ENCODE data around the gene MEGF6. TPM values are rescaled to one million over a fixed set of nuclear protein-coding genes. Genes with fewer than 3 reads are reported as not detected.
A peak's percentile ranks its signal among the peaks of the same experiment; 100 is the strongest.

Gene MEGF6
- total RNA-seq, 2 experiments from 2014 or later, result 2.0 to 2.5 TPM

DNA sequence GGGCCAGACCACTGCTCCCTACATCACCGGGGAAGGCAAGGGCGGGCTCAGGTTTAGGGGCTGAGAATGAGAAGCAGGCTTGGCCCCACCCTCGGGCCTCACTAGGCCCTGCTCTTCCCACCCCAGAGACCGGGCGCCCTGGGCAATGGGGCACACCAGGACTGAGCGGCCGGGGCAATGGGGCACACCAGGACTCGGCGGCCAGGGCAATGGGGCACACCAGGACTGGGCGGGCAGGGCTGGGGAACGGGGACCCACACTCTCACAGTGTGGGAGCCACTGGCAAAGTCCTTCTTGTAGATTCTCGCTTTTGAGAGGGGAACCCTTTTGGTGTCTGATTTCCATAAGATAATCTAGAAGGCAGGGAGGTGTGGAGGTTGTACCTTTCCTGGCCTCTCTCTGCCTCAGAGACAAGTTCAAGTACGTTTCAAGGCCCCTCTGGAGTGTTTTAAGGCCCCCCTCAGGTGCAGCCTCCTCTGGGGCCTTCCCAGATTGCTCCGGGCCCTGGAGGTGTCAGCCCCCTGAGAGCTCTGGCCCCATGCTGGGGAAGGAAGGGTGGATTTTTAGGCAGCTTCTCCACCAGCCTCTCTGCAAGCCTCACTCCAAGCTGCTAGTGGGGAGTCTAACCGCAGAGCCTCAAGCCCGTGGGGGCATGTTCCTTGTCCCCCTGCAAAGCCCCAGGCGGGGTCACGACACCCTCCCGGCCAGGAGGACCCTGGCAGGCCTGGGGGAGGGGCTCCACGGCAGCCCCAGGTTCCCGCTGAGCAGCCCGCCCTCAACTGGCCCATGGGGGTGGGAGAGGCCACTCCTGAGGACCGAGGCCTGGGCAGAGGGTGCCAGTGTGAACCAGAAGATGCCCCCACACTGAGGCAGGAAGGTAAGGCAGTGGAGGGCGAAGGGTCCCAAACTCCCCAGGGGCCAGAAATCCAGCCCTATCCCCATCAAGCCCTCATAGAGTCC lies 90.6 kb downstream of the MEGF6 start:
- Mint-ChIP-seq H3K27ac (no peak overlapping the region), H3K9me3 (no peaks in the 10 kb centered on the region), H3K27me3 (no peaks in the 10 kb centered on the region), H3K4me3 (no peak overlapping the region), H3K36me3 (ENCODE audit: low read depth) (no peaks in the 10 kb centered on the region), H3K4me1 (ENCODE audit: low read depth) (no peaks in the 10 kb centered on the region)
- ATAC-seq (no peak), DNase-seq (no peak)
- ChIA-PET CTCF (interaction anchor here (1.2 kb wide), 1 partner anchor 30 kb away, joined by 3 read pairs; no protein-coding TSS in a partner anchor), POLR2A (no interaction called here)
- intact Hi-C loops (cut with micrococcal nuclease), result no loop called here
- no peak for TF ChIP-seq CTCF (IDR thresholded peaks at IDR 0.05)

GRCh38 chr1:3519301-3519885 lies 91.9 kb downstream of the MEGF6 start:
- ATAC-seq, result no peak
- Mint-ChIP-seq H3K36me3 (ENCODE audit: low read depth) (no peaks in the 10 kb centered on the region), H3K4me3 (no peak overlapping the region), H3K27ac (no peak overlapping the region), H3K4me1 (ENCODE audit: low read depth) (no peaks in the 10 kb centered on the region), H3K27me3 (no peaks in the 10 kb centered on the region), H3K9me3 (no peaks in the 10 kb centered on the region)
- TF ChIP-seq CTCF (IDR thresholded peaks at IDR 0.05), result no peak
- DNase-seq, result no peak
- POLR2A ChIA-PET, result no interaction called here
- CTCF ChIA-PET, result interaction anchor here (1.0 to 2.5 kb wide), 2 partner anchors 9 to 98 kb away, joined by 3 to 23 read pairs; no protein-coding TSS in a partner anchor
- intact Hi-C loops (cut with micrococcal nuclease), result no loop called here

DNA sequence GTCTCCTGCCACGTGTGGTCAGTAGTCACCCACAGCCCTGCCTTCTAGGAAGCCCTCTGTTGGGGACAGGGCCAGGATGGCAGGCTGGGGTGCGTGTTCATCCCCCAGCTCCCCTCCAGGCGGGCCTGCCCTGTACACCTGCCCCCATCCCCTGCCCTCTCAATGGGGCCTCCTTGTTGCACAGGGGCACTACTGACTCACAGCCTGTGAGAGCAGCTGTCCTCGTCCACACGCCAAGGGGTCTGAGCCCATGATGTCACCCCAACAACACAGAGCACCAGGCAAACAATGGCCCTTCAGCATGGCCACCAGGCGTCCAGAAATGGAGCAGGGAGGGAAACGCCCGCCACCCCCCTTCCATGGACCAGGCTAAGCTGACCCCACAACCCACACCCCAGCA lies 92.6 kb downstream of the MEGF6 start:
- ATAC-seq (no peak), DNase-seq (no peak)
- H3K4me3 Mint-ChIP-seq, result no peak overlapping the region
- no peak for TF ChIP-seq CTCF (IDR thresholded peaks at IDR 0.05)
- no peaks in the 10 kb centered on the region for H3K4me1 Mint-ChIP-seq (ENCODE audit: low read depth)
- no peaks in the 10 kb centered on the region for H3K9me3 Mint-ChIP-seq
- no peaks in the 10 kb centered on the region for H3K27me3 Mint-ChIP-seq
- intact Hi-C loops (cut with micrococcal nuclease), result no loop called here
- H3K27ac Mint-ChIP-seq, result no peak overlapping the region
- ChIA-PET POLR2A (no interaction called here), CTCF (interaction anchor here (0.8 to 3.1 kb wide), 10 partner anchors 9 to 101 kb away, joined by 3 to 23 read pairs (median 4); no protein-coding TSS in a partner anchor)
- H3K36me3 Mint-ChIP-seq (ENCODE audit: low read depth), result no peaks in the 10 kb centered on the region

DNA sequence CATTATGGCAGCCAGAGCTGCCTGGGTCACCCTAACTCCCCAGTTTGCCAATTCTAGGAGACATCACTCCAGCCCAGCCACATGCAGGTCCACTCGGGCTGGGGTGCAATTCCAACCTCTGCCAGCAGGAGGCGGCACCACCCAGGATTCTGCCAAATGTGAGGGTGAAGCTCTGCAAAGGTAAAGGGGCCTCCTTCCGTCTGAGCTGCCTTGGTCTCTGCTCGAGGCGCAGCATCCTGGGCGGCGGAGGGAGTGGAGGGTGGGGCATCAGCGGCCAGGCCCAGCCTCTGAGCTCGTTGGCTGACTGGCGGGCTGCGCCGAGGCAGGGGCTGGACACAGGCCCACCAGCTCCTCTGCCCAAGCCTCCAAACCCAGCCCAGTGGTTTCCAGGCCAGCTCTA lies 93.1 kb downstream of the MEGF6 start:
- ATAC-seq, result peak; percentile 20
- DNase-seq, result peak; percentile 56
- Mint-ChIP-seq H3K4me3 (no peak overlapping the region), H3K4me1 (ENCODE audit: low read depth) (no peaks in the 10 kb centered on the region), H3K36me3 (ENCODE audit: low read depth) (no peaks in the 10 kb centered on the region), H3K27ac (no peak overlapping the region), H3K9me3 (no peaks in the 10 kb centered on the region), H3K27me3 (no peaks in the 10 kb centered on the region)
- ChIA-PET CTCF (interaction anchor here (0.8 to 3.1 kb wide), 9 partner anchors 10 to 102 kb away, joined by 3 to 23 read pairs (median 4); no protein-coding TSS in a partner anchor), POLR2A (no interaction called here)
- peak; percentile 75 for TF ChIP-seq CTCF (IDR thresholded peaks at IDR 0.05)
- intact Hi-C loops (cut with micrococcal nuclease), result no loop called here

Measured in activated CD8-positive, alpha-beta T cell treated with anti-CD3 and anti-CD28 coated beads for 36 hours (primary cell).